ENCODE data around the gene C6orf89. TPM values are rescaled to one million over a fixed set of nuclear protein-coding genes. Genes with fewer than 3 reads are reported as not detected.

C6orf89 gene
- total RNA-seq, 1 donor from 2014 or later = 29.9 TPM

GRCh38 chr6:36848658-36849441 lies 36.9 kb upstream of the C6orf89 start:
- no peaks in the 10 kb centered on the region for H3K9me3 Mint-ChIP-seq (ENCODE audit: low read depth)
- H3K36me3 Mint-ChIP-seq (ENCODE audit: insufficient read depth) = peaks cover 5% of the 10 kb centered on the region
- H3K27ac Mint-ChIP-seq = peak overlapping the region; percentile 86
- peak; percentile 33 for DNase-seq (ENCODE audit: low spot score, unreplicated experiment)
- peaks cover 43% of the 10 kb centered on the region for H3K27me3 Mint-ChIP-seq
- TF ChIP-seq CTCF (IDR thresholded peaks at IDR 0.05; ENCODE audit: unreplicated experiment) = no peak
- peaks cover 12% of the 10 kb centered on the region for H3K4me1 Mint-ChIP-seq (ENCODE audit: low read depth)
- H3K4me3 Mint-ChIP-seq (ENCODE audit: low read depth) = peak overlapping the region; percentile 64

GRCh38 chr6:36850021-36850420 lies 35.7 kb upstream of the C6orf89 start:
- peaks cover 5% of the 10 kb centered on the region for H3K36me3 Mint-ChIP-seq (ENCODE audit: insufficient read depth)
- no peak for DNase-seq (ENCODE audit: low spot score, unreplicated experiment)
- H3K27me3 Mint-ChIP-seq = peaks cover 31% of the 10 kb centered on the region
- H3K4me3 Mint-ChIP-seq (ENCODE audit: low read depth) = no peak overlapping the region
- H3K4me1 Mint-ChIP-seq (ENCODE audit: low read depth) = peaks cover 12% of the 10 kb centered on the region
- H3K27ac Mint-ChIP-seq = no peak overlapping the region
- no peaks in the 10 kb centered on the region for H3K9me3 Mint-ChIP-seq (ENCODE audit: low read depth)
- no peak for TF ChIP-seq CTCF (IDR thresholded peaks at IDR 0.05; ENCODE audit: unreplicated experiment)

- H3K4me3 Mint-ChIP-seq (ENCODE audit: low read depth) = no peak overlapping the region
- no peak overlapping the region for H3K27ac Mint-ChIP-seq
- DNase-seq (ENCODE audit: low spot score, unreplicated experiment) = peak; percentile 24
- peaks cover 20% of the 10 kb centered on the region for H3K27me3 Mint-ChIP-seq
- no peaks in the 10 kb centered on the region for H3K9me3 Mint-ChIP-seq (ENCODE audit: low read depth)
- peak; percentile 86 for TF ChIP-seq CTCF (IDR thresholded peaks at IDR 0.05; ENCODE audit: unreplicated experiment)
- peaks cover 12% of the 10 kb centered on the region for H3K4me1 Mint-ChIP-seq (ENCODE audit: low read depth)
- H3K36me3 Mint-ChIP-seq (ENCODE audit: insufficient read depth) = peaks cover 6% of the 10 kb centered on the region
Measured at GRCh38 chr6:36851149-36851614, 34.6 kb upstream of the C6orf89 start.

- no peaks in the 10 kb centered on the region for H3K9me3 Mint-ChIP-seq (ENCODE audit: low read depth)
- no peak overlapping the region for H3K4me3 Mint-ChIP-seq (ENCODE audit: low read depth)
- H3K4me1 Mint-ChIP-seq (ENCODE audit: low read depth) = peaks cover 12% of the 10 kb centered on the region
- peak overlapping the region; percentile 50 for H3K27ac Mint-ChIP-seq
- DNase-seq (ENCODE audit: low spot score, unreplicated experiment) = no peak
- no peak for TF ChIP-seq CTCF (IDR thresholded peaks at IDR 0.05; ENCODE audit: unreplicated experiment)
- peaks cover 8% of the 10 kb centered on the region for H3K36me3 Mint-ChIP-seq (ENCODE audit: insufficient read depth)
- peaks cover 19% of the 10 kb centered on the region for H3K27me3 Mint-ChIP-seq
Measured at GRCh38 chr6:36851626-36852025, 34.1 kb upstream of the C6orf89 start.

- no peak for DNase-seq (ENCODE audit: low spot score, unreplicated experiment)
- Mint-ChIP-seq H3K4me3 (ENCODE audit: low read depth) (no peak overlapping the region), H3K9me3 (ENCODE audit: low read depth) (no peaks in the 10 kb centered on the region), H3K36me3 (ENCODE audit: insufficient read depth) (peaks cover 10% of the 10 kb centered on the region), H3K27me3 (peaks cover 18% of the 10 kb centered on the region), H3K27ac (no peak overlapping the region), H3K4me1 (ENCODE audit: low read depth) (peaks cover 12% of the 10 kb centered on the region)
- no peak for TF ChIP-seq CTCF (IDR thresholded peaks at IDR 0.05; ENCODE audit: unreplicated experiment)
Measured at GRCh38 chr6:36852481-36853147, 33.1 kb upstream of the C6orf89 start.
